CD14-positive monocyte (primary cell): Measurements from ENCODE around the gene TTC28. TPM values are rescaled to one million over a fixed set of nuclear protein-coding genes. Genes with fewer than 3 reads are reported as not detected.

Experiments used
- DNase-seq, 3 donors: peaks; one replicate each; pipeline ENCODE4 v3.0.0-alpha.2; 2011 to 2022
- H2AFZ ChIP-seq: 2 replicates; pipeline ENCODE4 v1.6.0; 2012; ENCODE audit warnings: mild to moderate bottlenecking, low read depth, low read length, inconsistent platforms; ENCODE audit not compliant: insufficient read depth, poor library complexity, severe bottlenecking
- H3K27ac ChIP-seq, 2 donors: 1 replicate in 1 of 2; 2 replicates in 1 of 2; pipeline ENCODE4 v1.5.1; 2012 to 2013; ENCODE audit warnings: low read length in 2 of 2, control low read depth in 1 of 2, inconsistent platforms in 1 of 2, low read depth in 1 of 2, mild to moderate bottlenecking in 1 of 2
- H3K27me3 ChIP-seq, 2 donors: one replicate each; pipeline versions ENCODE4 v1.6.0 to v1.6.1; 2011 to 2013; ENCODE audit warnings: low read length in 2 of 2; ENCODE audit not compliant: control insufficient read depth in 2 of 2, insufficient read depth in 2 of 2
- H3K36me3 ChIP-seq, 2 donors: replicated peaks in 1 of 2; 1 replicate in 1 of 2; 2 replicates in 1 of 2; pipeline versions ENCODE4 v1.5.1 to v1.6.1; 2012 to 2013; ENCODE audit warnings: low read length in 2 of 2, control low read depth in 1 of 2, inconsistent platforms in 1 of 2, mild to moderate bottlenecking in 1 of 2; ENCODE audit not compliant: insufficient read depth in 2 of 2, control insufficient read depth in 1 of 2
- H3K4me1 ChIP-seq, 2 donors: 1 replicate in 1 of 2; 2 replicates in 1 of 2; pipeline versions ENCODE4 v1.5.1 to v1.6.1; 2012 to 2013; ENCODE audit warnings: low read length in 2 of 2, control low read depth in 1 of 2, inconsistent platforms in 1 of 2, mild to moderate bottlenecking in 1 of 2, moderate library complexity in 1 of 2; ENCODE audit not compliant: insufficient read depth in 2 of 2, control insufficient read depth in 1 of 2
- H3K4me2 ChIP-seq: replicated peaks from 2 replicates; pipeline ENCODE3; 2012; ENCODE audit warnings: low read length, moderate library complexity, mild to moderate bottlenecking; ENCODE audit not compliant: poor library complexity, severe bottlenecking; ENCODE audit errors: extremely low read depth
- H3K4me3 ChIP-seq, 3 experiments: fragments of 200-600 bp in 1 of 3; sonication (generic) in 1 of 3; replicated peaks in 1 of 3; 1 replicate in 2 of 3; 2 replicates in 1 of 3; pipeline ENCODE4 v1.5.1; 2011 to 2013; ENCODE audit warnings: low read length in 3 of 3, mild to moderate bottlenecking in 3 of 3, control low read depth in 2 of 3, low read depth in 2 of 3, inconsistent platforms in 1 of 3, moderate library complexity in 1 of 3
- H3K79me2 ChIP-seq: 2 replicates; pipeline ENCODE4 v1.6.0; 2012; ENCODE audit warnings: mild to moderate bottlenecking, control low read depth, inconsistent platforms, low read length, moderate library complexity; ENCODE audit not compliant: insufficient read depth
- H3K9ac ChIP-seq: 2 replicates; pipeline ENCODE4 v1.6.0; 2017; ENCODE audit warnings: low read length, mild to moderate bottlenecking; ENCODE audit not compliant: insufficient read depth, poor library complexity, severe bottlenecking
- H3K9me3 ChIP-seq, 2 donors: replicated peaks in 1 of 2; 1 replicate in 1 of 2; 2 replicates in 1 of 2; pipeline versions ENCODE4 v1.5.1 to v1.6.1; 2012 to 2013; ENCODE audit warnings: low read length in 2 of 2, control low read depth in 1 of 2; ENCODE audit not compliant: control insufficient read depth in 1 of 2, insufficient read depth in 1 of 2
- H4K20me1 ChIP-seq: 2 replicates; pipeline ENCODE4 v1.6.0; 2012; ENCODE audit warnings: mild to moderate bottlenecking, low read length, control low read depth, moderate library complexity; ENCODE audit not compliant: insufficient read depth
- H3K27ac Mint-ChIP-seq, 7 donors: one replicate each; pipeline ENCODE4 v1.8.0; 2020; ENCODE audit warnings: mild to moderate bottlenecking in 7 of 7, mixed read lengths in 7 of 7, moderate library complexity in 6 of 7, inconsistent platforms in 2 of 7
- H3K27me3 Mint-ChIP-seq, 3 donors: one replicate each; pipeline ENCODE4 v1.8.0; 2021 to 2022; ENCODE audit warnings: low read depth in 3 of 3, mild to moderate bottlenecking in 3 of 3, mixed read lengths in 3 of 3, moderate library complexity in 3 of 3, inconsistent platforms in 1 of 3
- H3K36me3 Mint-ChIP-seq, 2 donors: one replicate each; pipeline ENCODE4 v1.8.0; 2020; ENCODE audit warnings: mixed read lengths in 2 of 2, inconsistent platforms in 1 of 2, mild to moderate bottlenecking in 1 of 2
- H3K4me1 Mint-ChIP-seq: one replicate; pipeline ENCODE4 v1.8.0; 2020; ENCODE audit warnings: mild to moderate bottlenecking, mixed read lengths
- H3K4me3 Mint-ChIP-seq, 2 donors: one replicate each; pipeline ENCODE4 v1.8.0; 2020; ENCODE audit warnings: mild to moderate bottlenecking in 2 of 2, mixed read lengths in 2 of 2, moderate library complexity in 1 of 2
- H3K9me3 Mint-ChIP-seq, 7 donors: one replicate each; pipeline ENCODE4 v1.8.0; 2020 to 2022; ENCODE audit warnings: mixed read lengths in 7 of 7, mild to moderate bottlenecking in 6 of 7, moderate library complexity in 6 of 7, inconsistent platforms in 2 of 7
- WGBS: methylation state at CpG from one replicate; pipeline ENCODE4 v1.1.5; 2013; ENCODE audit warnings: missing lambda C conversion rate; ENCODE audit not compliant: insufficient coverage; 5-methylcytosine and 5-hydroxymethylcytosine counted together
- intact Hi-C, 2 donors: fragments of 100-400 bp; cut with micrococcal nuclease; formaldehyde crosslinking; loops; one replicate each; pipeline versions ENCODE4 v1.15.0 to v1.15.1; 2023
- polyA plus RNA-seq, 3 donors: library from polyadenylated mRNA; depleted of rRNA in 1 of 3; unstranded in 2 of 3; stranded (reverse) in 1 of 3; fragments of 300-500 nt in 2 of 3; fragments of >200 nt in 1 of 3; fragmentation: Illumina TruSeq in 2 of 3; gene quantifications; 1 replicate in 2 of 3; 2 replicates in 1 of 3; pipeline ENCODE4 v1.2.3, GENCODE V29; 2012 to 2021
- TF ChIP-seq, protein P1 (sequence below): fragments of 200-600 bp; IDR thresholded peaks from one replicate; pipeline ENCODE4 v1.8.0; 2022; ENCODE audit warnings: antibody characterized with exemption, mild to moderate bottlenecking

TTC28 gene
- polyA plus RNA-seq, 3 donors, result 0.24 to 0.61 TPM; not detected in 1

DNA sequence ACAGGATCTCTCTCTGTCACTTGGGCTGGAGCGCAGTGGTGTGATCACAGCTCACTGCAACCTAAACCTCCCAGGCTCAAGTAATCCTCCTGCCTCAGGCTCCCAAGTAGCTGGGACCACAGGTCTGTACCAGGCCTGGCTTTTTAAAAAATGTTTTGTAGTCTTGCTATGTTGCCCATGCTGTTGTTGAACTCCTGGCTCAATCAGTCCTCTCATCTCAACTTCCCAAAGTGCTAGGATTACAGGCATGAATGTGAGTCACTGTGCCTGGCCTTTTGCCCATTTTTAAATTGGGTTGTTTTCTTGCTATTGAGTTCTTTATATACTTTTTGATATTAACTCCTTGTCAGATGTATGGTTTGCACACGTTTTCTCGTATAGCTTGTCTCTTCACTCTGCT lies 727.5 kb downstream of the TTC28 start:
- Mint-ChIP-seq H3K36me3 (no peaks in the 10 kb centered on the region), H3K27ac (peak overlapping the region in 2 of 7 donors; percentile 23 to 75), H3K9me3 (peaks cover 0 to 4% (median 0%) of the 10 kb centered on the region in 7 donors), H3K4me1 (peaks cover 13% of the 10 kb centered on the region), H3K27me3 (no peaks in the 10 kb centered on the region), H3K4me3 (no peak overlapping the region)
- Histone ChIP-seq H3K27me3 (no peaks in the 10 kb centered on the region), H3K79me2 (no peaks in the 10 kb centered on the region), H3K4me2 (no peak overlapping the region), H2AFZ (no peak overlapping the region), H4K20me1 (no peaks in the 10 kb centered on the region), H3K4me1 (peaks cover 7 to 11% of the 10 kb centered on the region in 2 donors), H3K27ac (no peak overlapping the region), H3K36me3 (no peaks in the 10 kb centered on the region), H3K9me3 (no peaks in the 10 kb centered on the region), H3K9ac (no peak overlapping the region), H3K4me3 (no peak overlapping the region)
- intact Hi-C loops, result no loop called here
- TF ChIP-seq, protein P1, sequence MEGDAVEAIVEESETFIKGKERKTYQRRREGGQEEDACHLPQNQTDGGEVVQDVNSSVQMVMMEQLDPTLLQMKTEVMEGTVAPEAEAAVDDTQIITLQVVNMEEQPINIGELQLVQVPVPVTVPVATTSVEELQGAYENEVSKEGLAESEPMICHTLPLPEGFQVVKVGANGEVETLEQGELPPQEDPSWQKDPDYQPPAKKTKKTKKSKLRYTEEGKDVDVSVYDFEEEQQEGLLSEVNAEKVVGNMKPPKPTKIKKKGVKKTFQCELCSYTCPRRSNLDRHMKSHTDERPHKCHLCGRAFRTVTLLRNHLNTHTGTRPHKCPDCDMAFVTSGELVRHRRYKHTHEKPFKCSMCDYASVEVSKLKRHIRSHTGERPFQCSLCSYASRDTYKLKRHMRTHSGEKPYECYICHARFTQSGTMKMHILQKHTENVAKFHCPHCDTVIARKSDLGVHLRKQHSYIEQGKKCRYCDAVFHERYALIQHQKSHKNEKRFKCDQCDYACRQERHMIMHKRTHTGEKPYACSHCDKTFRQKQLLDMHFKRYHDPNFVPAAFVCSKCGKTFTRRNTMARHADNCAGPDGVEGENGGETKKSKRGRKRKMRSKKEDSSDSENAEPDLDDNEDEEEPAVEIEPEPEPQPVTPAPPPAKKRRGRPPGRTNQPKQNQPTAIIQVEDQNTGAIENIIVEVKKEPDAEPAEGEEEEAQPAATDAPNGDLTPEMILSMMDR, result no peak
- no CpG with 5 or more reads among the region's 3 CpGs for WGBS
- peak; percentile 9 to 25 (median 17) for DNase-seq

DNA sequence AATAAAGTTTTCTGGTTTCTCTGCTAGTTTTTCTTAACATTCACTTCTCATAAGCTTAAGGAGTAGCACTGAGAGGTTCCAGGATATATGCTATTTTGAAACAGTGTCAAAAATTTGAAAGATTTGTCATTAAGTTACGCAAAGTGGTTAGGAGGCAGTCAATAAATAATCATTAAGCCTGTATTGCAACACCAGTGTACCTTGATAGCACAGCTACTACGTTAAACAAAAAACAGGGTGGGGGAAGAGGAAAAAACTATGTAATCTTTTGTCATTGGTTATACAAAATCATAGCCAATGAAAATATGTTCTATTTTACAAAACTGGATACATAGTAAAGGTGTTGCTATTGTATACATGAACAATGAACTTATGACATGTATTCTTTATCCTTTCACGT lies 730.2 kb downstream of the TTC28 start:
- Histone ChIP-seq H2AFZ (no peak overlapping the region), H3K4me1 (peaks cover 7 to 11% of the 10 kb centered on the region in 2 donors), H3K79me2 (no peaks in the 10 kb centered on the region), H3K4me3 (no peak overlapping the region), H3K9me3 (no peaks in the 10 kb centered on the region), H3K9ac (no peak overlapping the region), H3K27ac (no peak overlapping the region), H3K36me3 (no peaks in the 10 kb centered on the region), H3K4me2 (no peak overlapping the region), H3K27me3 (no peaks in the 10 kb centered on the region), H4K20me1 (no peaks in the 10 kb centered on the region)
- Mint-ChIP-seq H3K36me3 (no peaks in the 10 kb centered on the region), H3K4me1 (peaks cover 13% of the 10 kb centered on the region), H3K9me3 (no peaks in the 10 kb centered on the region), H3K27me3 (no peaks in the 10 kb centered on the region), H3K4me3 (no peak overlapping the region), H3K27ac (no peak overlapping the region)
- intact Hi-C loops, result no loop called here
- no peak for DNase-seq
- no CpG with 5 or more reads among the region's 3 CpGs for WGBS
- TF ChIP-seq, protein P1, result no peak
